Measurements from ENCODE around the gene NDUFV1.

GRCh38 chr11:67607507-67607906 is 771 bp downstream of the NDUFV1 start:
- no peak for TF ChIP-seq CTCF (conservative IDR thresholded peaks at IDR 0.05)
- no peak for TF ChIP-seq ZFX (IDR thresholded peaks at IDR 0.05)
